GM18526 (cell line): ENCODE data around the gene DOC2A.

Experiments
- POLR2A ChIP-seq: IDR thresholded peaks from 3 replicates; pipeline ENCODE4 v1.6.1; 2011; ENCODE audit not compliant: insufficient read length; ENCODE audit errors: extremely low read depth

The DOC2A gene

GRCh38 chr16:29986931-29987330 is 23.9 kb downstream of the DOC2A start:
- TF ChIP-seq POLR2A: no peak

DNA sequence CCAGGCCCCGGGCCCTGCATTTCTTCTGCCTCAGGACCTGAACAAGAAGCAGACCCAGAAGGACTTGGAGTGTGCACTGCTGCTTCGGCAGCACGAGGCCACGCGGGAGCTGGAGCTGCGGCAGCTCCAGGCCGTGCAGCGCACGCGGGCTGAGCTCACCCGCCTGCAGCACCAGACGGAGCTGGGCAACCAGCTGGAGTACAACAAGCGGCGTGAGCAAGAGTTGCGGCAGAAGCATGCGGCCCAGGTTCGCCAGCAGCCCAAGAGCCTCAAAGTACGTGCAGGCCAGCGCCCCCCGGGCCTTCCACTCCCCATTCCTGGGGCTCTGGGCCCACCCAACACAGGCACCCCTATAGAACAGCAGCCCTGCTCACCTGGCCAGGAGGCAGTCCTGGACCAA is 24.6 kb downstream of the DOC2A start:
- no peak for TF ChIP-seq POLR2A

DNA sequence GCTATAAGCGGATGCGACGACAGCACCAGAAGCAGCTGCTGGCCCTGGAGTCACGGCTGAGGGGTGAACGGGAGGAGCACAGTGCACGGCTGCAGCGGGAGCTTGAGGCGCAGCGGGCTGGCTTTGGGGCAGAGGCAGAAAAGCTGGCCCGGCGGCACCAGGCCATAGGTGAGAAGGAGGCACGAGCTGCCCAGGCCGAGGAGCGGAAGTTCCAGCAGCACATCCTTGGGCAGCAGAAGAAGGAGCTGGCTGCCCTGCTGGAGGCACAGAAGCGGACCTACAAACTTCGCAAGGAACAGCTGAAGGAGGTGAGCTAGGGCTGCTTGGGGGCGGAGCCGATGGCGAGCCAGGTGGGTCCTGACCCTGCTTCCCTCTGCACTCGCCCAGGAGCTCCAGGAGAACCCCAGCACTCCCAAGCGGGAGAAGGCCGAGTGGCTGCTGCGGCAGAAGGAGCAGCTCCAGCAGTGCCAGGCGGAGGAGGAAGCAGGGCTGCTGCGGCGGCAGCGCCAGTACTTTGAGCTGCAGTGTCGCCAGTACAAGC is 25.5 kb downstream of the DOC2A start:
- no peak for TF ChIP-seq POLR2A

DNA sequence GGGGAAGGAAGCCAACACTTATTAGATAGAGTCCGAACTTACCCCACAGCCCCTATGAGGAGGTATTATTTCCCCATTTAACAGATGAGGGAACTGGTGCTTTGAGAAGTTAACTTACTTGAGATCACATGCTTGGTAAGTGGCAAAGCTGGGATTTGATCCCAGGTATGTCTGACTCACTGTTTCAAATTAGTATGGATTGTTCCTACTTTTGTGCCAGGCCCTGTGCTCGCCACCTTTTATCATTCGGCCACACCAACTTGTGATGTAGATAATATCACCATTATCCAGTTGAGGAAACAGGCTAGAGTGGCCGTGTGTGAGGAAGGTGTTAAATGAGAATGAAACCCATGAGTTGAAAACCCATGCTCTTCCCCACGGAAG is 26.1 kb downstream of the DOC2A start:
- no peak for TF ChIP-seq POLR2A

DNA sequence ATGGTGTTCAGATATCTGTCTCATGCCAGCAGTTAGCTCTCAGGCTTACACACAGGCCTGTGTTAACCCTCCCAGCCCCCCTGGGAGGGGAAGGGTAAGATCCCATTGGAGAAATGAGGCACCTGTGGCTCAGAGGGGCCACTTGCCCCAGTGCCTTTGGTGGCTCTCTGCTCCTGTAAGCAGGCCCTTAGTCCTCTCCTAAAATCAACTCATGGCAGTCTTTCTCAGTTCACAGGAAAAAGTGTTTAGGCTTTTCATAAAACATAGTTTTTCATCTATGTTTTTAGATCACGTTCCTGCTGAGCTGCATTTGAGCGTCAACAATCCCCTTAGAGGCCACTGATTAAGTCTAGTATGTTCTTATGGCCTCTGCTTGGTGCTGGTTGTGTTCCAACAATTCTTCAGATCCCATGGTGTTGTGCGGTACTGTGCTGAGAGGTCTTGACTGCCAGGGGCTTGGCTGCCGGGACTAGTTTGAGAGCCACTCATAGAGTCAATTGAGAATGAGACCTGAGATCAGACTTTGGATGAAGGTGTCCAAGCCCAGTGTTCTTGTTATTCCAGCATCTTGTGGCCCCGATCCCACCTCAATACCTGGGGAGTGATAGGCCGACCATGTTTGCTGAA is 26.6 kb downstream of the DOC2A start:
- TF ChIP-seq POLR2A: no peak

- TF ChIP-seq POLR2A: no peak
Observed at GRCh38 chr16:29983420-29984136, 27.2 kb downstream of the DOC2A start.

DNA sequence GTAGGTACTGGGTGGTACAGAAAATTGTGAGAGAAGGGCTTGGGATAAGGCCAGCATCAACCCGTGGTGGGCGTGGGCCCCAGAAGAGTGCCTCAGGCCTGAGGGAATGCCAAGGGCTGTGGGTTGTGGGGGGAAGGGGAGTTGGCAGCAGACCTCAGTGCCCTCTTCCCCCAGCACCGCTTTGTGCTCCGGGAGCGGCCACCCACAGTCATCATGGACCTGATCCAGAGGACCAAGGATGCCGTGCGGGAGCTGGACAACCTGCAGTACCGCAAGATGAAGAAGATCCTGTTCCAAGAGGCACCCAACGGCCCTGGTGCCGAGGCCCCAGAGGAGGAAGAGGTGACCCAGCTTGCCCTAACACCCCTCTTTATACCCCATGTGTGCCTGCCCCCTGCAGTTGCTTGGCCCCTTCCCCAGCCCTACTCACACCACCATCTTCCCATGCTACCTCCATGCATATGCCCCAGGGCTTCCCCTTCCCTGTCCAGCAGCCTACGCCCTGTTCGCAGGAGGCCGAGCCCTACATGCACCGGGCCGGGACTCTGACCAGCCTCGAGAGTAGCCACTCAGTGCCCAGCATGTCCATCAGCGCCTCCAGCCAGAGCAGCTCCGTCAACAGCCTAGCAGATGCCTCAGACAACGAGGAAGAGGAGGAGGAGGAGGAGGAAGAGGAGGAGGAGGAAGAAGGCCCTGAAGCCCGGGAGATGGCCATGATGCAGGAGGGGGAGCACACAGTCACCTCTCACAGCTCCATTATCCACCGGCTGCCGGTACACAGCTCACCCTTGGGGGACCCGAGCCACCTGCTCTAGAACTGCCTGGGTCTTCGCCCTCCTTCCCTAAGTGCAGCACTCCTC is 28.0 kb downstream of the DOC2A start:
- no peak for TF ChIP-seq POLR2A

- TF ChIP-seq POLR2A: no peak
Observed at GRCh38 chr16:29978564-29979270, 32.1 kb downstream of the DOC2A start.

DNA sequence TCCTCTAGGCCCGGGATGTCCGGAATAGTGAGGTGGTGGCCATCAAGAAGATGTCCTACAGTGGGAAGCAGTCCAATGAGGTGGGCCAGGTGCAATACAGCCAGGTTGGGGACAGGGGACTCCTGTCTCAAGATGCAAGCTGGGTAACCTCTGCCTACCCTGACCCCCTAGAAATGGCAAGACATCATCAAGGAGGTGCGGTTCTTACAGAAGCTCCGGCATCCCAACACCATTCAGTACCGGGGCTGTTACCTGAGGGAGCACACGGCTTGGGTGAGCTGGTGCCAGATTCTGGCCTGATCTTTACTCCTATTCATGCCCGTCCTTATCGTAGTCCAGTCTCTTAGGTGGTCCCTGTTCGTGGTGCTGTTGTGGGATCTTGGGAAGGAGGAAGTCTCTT is 32.7 kb downstream of the DOC2A start:
- TF ChIP-seq POLR2A: no peak

- TF ChIP-seq POLR2A: no peak
Observed at GRCh38 chr16:29977063-29977825, 33.6 kb downstream of the DOC2A start.

DNA sequence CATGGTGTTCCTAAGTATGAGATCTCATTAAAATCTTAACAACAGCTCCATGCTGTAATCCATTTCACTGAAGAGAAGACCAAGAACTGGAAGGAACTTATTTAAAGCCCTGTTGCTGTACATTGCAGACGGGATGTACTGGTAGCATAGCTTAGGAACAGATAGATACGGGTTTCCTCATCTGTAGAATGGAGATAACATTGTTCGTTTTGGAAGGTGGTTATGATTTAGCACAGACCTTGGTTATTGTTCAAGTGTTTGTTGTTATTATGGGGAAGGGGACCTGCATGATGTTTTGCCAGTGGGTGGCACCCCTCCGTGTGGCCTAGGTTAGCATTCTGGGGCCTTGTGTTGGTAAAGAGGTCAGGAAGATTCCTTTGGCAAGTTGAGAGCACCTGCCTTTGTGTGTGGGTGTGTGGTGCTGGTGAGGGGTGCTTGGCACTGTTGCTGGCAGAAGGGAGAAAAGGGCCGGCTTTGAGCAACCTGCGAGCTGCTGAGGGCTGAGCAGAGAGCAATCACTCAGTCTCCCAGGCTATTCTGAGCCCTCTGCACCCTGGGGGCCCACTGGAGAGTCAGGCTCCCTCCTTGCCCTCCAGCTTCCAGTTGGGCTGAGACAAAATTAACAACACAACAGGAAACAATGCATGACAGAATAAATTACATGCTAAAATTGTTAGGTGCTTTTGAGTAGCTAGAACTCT is 34.9 kb downstream of the DOC2A start:
- TF ChIP-seq POLR2A: no peak

- no peak for TF ChIP-seq POLR2A
Observed at GRCh38 chr16:29975134-29975538, 35.7 kb downstream of the DOC2A start.

DNA sequence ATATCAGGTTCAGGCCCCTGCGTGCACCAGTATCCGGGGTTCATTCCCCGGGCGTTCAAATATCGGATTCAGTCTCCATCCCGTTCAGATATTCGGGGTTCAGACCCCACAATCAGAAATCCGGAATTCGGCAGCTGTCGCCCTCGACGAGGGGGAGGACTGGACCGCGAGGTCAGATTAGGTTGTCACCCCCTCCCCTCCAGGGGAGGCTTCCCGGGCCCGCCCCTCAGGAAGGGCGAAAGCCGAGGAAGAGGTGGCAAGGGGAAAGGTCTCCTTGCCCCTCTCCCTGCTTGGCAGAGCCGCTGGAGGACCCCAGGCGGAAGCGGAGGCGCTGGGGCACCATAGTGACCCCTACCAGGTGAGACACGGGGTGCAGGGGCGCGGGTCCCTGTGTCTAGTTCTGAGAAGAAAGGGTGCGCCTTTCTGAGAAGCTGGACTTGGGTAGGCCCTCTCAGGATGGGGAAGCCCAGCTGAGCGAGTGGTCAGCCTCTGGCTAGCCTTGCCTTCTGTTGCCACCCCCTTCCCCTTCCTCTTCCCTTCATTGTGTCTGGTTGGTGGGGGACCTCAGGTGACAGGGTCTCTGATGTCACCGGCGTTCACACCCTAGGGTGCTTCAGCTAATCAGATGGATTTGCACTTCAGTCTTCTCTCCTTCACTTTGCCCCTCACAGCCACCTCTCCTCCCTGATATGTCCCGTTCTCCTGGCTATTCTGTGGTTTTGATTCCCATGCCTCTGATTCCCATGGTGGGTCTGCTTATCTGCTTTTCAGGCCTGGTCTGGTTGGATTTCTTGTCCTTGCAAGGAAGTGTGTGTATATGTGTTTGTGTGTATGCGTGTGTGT is 36.3 kb downstream of the DOC2A start:
- TF ChIP-seq POLR2A: no peak
